CD4-positive, CD25-positive, alpha-beta regulatory T cell (primary cell): ENCODE data around the gene MKKS. TPM values are rescaled to one million over a fixed set of nuclear protein-coding genes. Genes with fewer than 3 reads are reported as not detected.
"Not testable (repeated sequence)": the region's sequence is repeated elsewhere in the genome, so short reads cannot be mapped to it uniquely, and the experiment has no call there.

Experiments
- ATAC-seq, 2 donors: fragments of 150-1000 bp; cut with Tn5 transposase; one replicate each; pipeline ENCODE4 v1.10.0; 2021; ENCODE audit warnings: low read depth in 2 of 2, moderate number of reproducible peaks in 2 of 2, moderate library complexity in 1 of 2
- DNase-seq, 3 donors: peaks; one replicate each; pipeline versions ENCODE4 v3.0.0 to v3.0.0-alpha.2; 2012 to 2022; ENCODE audit warnings: mixed read lengths in 1 of 3
- H3K27ac ChIP-seq: one replicate; pipeline ENCODE4 v1.7.0; 2013; ENCODE audit warnings: mild to moderate bottlenecking, low read length; ENCODE audit not compliant: insufficient read depth, poor library complexity, severe bottlenecking
- H3K27me3 ChIP-seq: one replicate; pipeline ENCODE4 v1.7.0; 2013; ENCODE audit warnings: low read length; ENCODE audit not compliant: control insufficient read depth, insufficient read depth
- H3K36me3 ChIP-seq: one replicate; pipeline ENCODE4 v1.7.0; 2013; ENCODE audit warnings: mild to moderate bottlenecking, low read length, moderate library complexity; ENCODE audit not compliant: control insufficient read depth, insufficient read depth
- H3K4me1 ChIP-seq: 2 replicates; pipeline ENCODE4 v1.7.0; 2013; ENCODE audit warnings: mild to moderate bottlenecking, low read length; ENCODE audit not compliant: insufficient read depth, control insufficient read depth, poor library complexity, severe bottlenecking
- H3K4me3 ChIP-seq: one replicate; pipeline ENCODE4 v1.7.0; 2013; ENCODE audit warnings: low read depth, mild to moderate bottlenecking, low read length, moderate library complexity
- H3K9me3 ChIP-seq, 2 experiments: 1 replicate in 1 of 2; 2 replicates in 1 of 2; pipeline ENCODE4 v1.7.0; 2013; ENCODE audit warnings: low read length in 2 of 2, mild to moderate bottlenecking in 1 of 2, moderate library complexity in 1 of 2; ENCODE audit not compliant: control insufficient read depth in 2 of 2
- H3K27ac Mint-ChIP-seq, 3 donors: one replicate each; pipeline ENCODE4 v1.8.0; 2020 to 2022; ENCODE audit warnings: mild to moderate bottlenecking in 3 of 3, mixed read lengths in 3 of 3, moderate library complexity in 2 of 3
- H3K27me3 Mint-ChIP-seq: one replicate; pipeline ENCODE4 v1.8.0; 2022; ENCODE audit warnings: mild to moderate bottlenecking, mixed read lengths
- H3K36me3 Mint-ChIP-seq: one replicate; pipeline ENCODE4 v1.8.0; 2020; ENCODE audit warnings: mixed read lengths
- H3K4me1 Mint-ChIP-seq, 4 donors: one replicate each; pipeline ENCODE4 v1.8.0; 2020 to 2022; ENCODE audit warnings: mixed read lengths in 4 of 4, mild to moderate bottlenecking in 1 of 4
- H3K4me3 Mint-ChIP-seq, 4 donors: one replicate each; pipeline ENCODE4 v1.8.0; 2020 to 2022; ENCODE audit warnings: mild to moderate bottlenecking in 4 of 4, mixed read lengths in 4 of 4, moderate library complexity in 3 of 4
- H3K9me3 Mint-ChIP-seq, 7 donors: one replicate each; pipeline ENCODE4 v1.8.0; 2020 to 2022; ENCODE audit warnings: mixed read lengths in 7 of 7, mild to moderate bottlenecking in 3 of 7, moderate library complexity in 2 of 7
- polyA plus RNA-seq, 4 donors: library from polyadenylated mRNA; unstranded; fragments of 300-500 nt; fragmentation: Illumina TruSeq; gene quantifications; one replicate each; pipeline ENCODE4 v1.2.3, GENCODE V29; 2021
- total RNA-seq: library from RNA; stranded (reverse); gene quantifications from one replicate; pipeline ENCODE4 v1.2.3, GENCODE V29; 2022

The MKKS gene
- total and polyA plus RNA-seq, 5 donors from 2014 or later: 5.0 to 37.2 (median 31.1) TPM

DNA sequence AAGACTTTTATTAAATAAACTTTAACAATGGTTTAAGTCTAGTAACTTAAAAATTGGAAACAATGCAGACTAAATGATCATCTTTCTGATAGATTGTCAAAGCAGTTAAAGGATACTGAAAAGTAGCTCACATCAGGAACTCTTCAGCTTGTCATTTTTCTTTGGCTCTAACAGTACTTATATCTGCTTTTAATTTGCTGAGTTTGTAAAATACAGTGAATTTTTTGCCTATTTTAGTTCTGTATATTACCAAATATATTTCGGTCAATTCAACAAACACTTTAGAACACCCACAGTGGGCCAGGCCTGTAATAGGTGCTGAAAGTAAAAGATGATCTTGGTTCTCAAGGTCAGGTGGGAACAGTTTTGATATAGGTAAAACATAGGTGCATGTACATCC is 22.3 kb downstream of the MKKS start:
- no peaks in the 10 kb centered on the region for H3K27me3 Mint-ChIP-seq
- Histone ChIP-seq H3K27me3 (no peaks in the 10 kb centered on the region), H3K4me3 (no peak overlapping the region), H3K4me1 (no peaks in the 10 kb centered on the region), H3K36me3 (peaks cover 28% of the 10 kb centered on the region), H3K27ac (no peak overlapping the region), H3K9me3 (no peaks in the 10 kb centered on the region)
- peaks cover 24% of the 10 kb centered on the region for H3K36me3 Mint-ChIP-seq
- DNase-seq: no peak
- no peaks in the 10 kb centered on the region for H3K9me3 Mint-ChIP-seq
- no peak for ATAC-seq
- H3K27ac Mint-ChIP-seq: no peak overlapping the region
- H3K4me3 Mint-ChIP-seq: no peak overlapping the region
- H3K4me1 Mint-ChIP-seq: peaks cover 4 to 12% (median 7%) of the 10 kb centered on the region in 4 donors

DNA sequence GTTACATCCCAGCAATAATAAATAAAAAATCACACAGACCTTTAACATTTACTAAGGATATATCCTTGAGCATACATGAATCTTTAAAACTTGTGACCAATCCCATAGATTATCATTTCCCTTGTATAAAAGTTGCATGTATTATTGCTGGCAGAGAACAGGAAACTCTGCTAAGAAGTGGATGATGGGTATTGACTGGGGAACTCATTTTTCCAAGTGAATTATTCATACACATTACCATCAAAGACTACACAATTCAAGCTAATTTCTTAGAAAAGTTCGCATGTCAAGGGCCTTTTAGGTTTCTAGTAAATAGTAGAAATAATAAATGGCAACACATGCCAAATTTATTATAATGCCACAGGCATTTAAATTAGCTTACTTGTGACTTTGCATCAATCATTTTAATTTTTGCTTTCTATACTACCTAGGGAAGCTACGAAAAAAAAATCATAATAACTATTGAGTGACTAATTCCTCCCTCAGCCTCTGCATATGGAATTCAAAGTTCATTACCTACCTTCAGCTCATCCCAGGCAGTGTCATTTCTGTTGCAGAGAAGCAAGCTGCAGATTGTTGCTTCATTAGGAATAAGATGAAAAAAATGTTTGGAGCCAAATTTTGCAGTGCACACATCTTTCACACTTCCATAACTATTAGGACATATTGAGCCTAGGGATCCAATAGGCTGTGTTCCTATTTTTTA is 25.8 kb downstream of the MKKS start:
- Histone ChIP-seq H3K9me3 (no peaks in the 10 kb centered on the region), H3K4me3 (no peak overlapping the region), H3K27me3 (no peaks in the 10 kb centered on the region), H3K36me3 (peaks cover 43% of the 10 kb centered on the region), H3K27ac (no peak overlapping the region), H3K4me1 (no peaks in the 10 kb centered on the region)
- peaks cover 0 to 6% (median 3%) of the 10 kb centered on the region in 4 donors for H3K4me1 Mint-ChIP-seq
- DNase-seq: no peak
- H3K27ac Mint-ChIP-seq: no peak overlapping the region
- ATAC-seq: no peak
- peaks cover 24% of the 10 kb centered on the region for H3K36me3 Mint-ChIP-seq
- no peak overlapping the region for H3K4me3 Mint-ChIP-seq
- H3K9me3 Mint-ChIP-seq: no peaks in the 10 kb centered on the region
- no peaks in the 10 kb centered on the region for H3K27me3 Mint-ChIP-seq

DNA sequence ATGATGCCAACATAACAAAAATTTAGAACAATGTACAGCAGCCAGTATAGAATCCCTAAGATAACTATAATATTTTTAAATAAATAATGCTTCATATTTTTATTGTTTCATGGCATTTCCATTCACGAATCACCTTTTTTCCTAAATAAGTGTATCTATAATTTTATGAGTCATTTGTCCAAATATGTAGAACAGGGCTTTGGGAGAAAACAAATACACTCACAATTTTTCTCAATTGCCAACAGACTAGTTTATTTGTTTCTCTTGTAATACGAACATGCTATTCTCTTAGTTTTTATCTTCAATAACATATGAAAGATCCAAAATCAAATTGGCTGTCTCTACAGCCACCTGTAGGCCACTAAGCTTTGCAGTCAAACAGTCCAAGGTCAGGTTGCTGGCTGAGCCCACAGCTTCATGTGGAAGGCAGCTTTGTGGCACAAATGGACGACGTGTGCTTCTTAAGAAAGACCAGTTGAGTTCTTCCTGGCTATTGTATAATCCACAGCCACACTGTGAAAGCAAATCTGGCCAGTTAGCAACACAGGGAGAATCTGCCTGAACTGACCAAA is 29.0 kb downstream of the MKKS start:
- H3K4me1 ChIP-seq: no peaks in the 10 kb centered on the region
- DNase-seq (no peak), ATAC-seq (no peak)
- H3K4me3 Mint-ChIP-seq: no peak overlapping the region
- H3K4me1 Mint-ChIP-seq: no peaks in the 10 kb centered on the region
- no peaks in the 10 kb centered on the region for H3K27me3 ChIP-seq
- H3K36me3 ChIP-seq: peaks cover 30% of the 10 kb centered on the region
- H3K27me3 Mint-ChIP-seq: no peaks in the 10 kb centered on the region
- no peak overlapping the region for H3K4me3 ChIP-seq
- no peaks in the 10 kb centered on the region for H3K9me3 Mint-ChIP-seq
- H3K27ac Mint-ChIP-seq: no peak overlapping the region
- H3K9me3 ChIP-seq: no peaks in the 10 kb centered on the region
- H3K27ac ChIP-seq: no peak overlapping the region
- peaks cover 23% of the 10 kb centered on the region for H3K36me3 Mint-ChIP-seq

DNA sequence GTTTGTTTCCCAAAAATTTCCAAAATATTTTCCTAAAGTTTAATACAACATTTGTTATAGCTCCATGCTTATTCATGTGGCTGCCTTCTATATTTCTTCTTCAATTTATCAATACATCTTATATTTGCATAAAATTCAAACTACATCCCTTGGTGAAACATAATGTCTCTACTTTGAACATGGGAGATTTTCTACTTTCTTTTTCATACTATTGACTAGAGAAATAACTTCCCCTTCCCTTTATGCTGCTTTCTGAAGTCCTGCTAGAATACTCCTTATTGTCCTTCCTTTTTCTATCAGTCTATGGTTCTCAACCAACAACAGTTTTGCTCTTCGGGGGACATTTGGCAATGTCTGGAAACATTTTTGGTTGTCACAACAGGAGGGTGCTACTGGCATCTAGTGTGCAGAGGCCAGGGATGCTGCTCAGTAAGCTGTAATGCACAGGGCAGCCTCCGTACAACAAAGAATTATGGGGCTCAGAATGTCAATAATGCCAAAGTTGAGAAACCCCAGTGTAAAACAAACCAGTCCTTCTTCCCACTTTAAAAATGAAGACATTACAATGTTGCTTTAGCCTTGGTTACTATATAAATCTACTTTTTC is 29.9 kb downstream of the MKKS start:
- H3K4me1 Mint-ChIP-seq: no peaks in the 10 kb centered on the region
- H3K4me1 ChIP-seq: no peaks in the 10 kb centered on the region
- no peak overlapping the region for H3K4me3 ChIP-seq
- ATAC-seq: no peak
- H3K36me3 ChIP-seq: peaks cover 30% of the 10 kb centered on the region
- H3K27ac Mint-ChIP-seq: no peak overlapping the region
- no peak overlapping the region for H3K4me3 Mint-ChIP-seq
- no peaks in the 10 kb centered on the region for H3K27me3 ChIP-seq
- no peak for DNase-seq
- no peaks in the 10 kb centered on the region for H3K9me3 ChIP-seq
- H3K36me3 Mint-ChIP-seq: peaks cover 23% of the 10 kb centered on the region
- H3K27ac ChIP-seq: no peak overlapping the region
- H3K9me3 Mint-ChIP-seq: no peaks in the 10 kb centered on the region
- H3K27me3 Mint-ChIP-seq: no peaks in the 10 kb centered on the region

DNA sequence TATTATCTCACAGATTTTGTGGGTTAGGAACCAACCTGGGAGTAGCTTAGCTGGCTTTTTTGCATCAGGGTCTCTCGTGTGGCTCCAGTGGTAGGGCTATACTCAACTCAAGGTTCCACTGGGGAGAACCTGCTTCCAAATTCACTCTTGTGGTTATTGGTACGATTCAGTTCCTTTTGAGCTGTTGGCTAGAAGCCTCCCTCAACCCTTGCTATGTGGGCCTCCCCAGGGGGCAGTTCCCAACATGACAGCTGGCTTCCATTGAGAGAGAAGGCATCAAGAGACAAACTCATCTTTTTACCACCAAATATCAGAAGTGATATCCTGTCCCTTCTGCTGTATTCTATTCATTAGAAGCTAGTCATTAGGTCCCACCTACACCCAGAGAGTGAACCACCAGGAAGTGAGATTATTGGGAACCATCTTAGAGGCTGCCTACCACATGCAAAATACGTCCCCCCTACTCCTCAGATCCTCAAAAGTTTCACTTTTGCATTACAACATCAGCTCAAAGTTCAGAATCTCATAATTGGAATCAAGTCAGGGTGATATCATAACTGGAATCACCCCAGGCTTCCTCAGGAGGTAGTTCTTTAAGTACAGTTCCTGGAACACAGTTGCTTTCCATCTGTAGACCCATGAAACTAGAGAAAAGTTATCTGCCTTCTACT is 30.9 kb downstream of the MKKS start:
- no peaks in the 10 kb centered on the region for H3K4me1 Mint-ChIP-seq
- Histone ChIP-seq H3K27me3 (no peaks in the 10 kb centered on the region), H3K4me3 (no peak overlapping the region), H3K9me3 (no peaks in the 10 kb centered on the region), H3K27ac (no peak overlapping the region), H3K36me3 (peaks cover 28% of the 10 kb centered on the region), H3K4me1 (no peaks in the 10 kb centered on the region)
- H3K27ac Mint-ChIP-seq: no peak overlapping the region
- no peak overlapping the region for H3K4me3 Mint-ChIP-seq
- no peak for DNase-seq
- H3K9me3 Mint-ChIP-seq: no peaks in the 10 kb centered on the region
- ATAC-seq: no peak
- H3K36me3 Mint-ChIP-seq: peaks cover 23% of the 10 kb centered on the region
- no peaks in the 10 kb centered on the region for H3K27me3 Mint-ChIP-seq

DNA sequence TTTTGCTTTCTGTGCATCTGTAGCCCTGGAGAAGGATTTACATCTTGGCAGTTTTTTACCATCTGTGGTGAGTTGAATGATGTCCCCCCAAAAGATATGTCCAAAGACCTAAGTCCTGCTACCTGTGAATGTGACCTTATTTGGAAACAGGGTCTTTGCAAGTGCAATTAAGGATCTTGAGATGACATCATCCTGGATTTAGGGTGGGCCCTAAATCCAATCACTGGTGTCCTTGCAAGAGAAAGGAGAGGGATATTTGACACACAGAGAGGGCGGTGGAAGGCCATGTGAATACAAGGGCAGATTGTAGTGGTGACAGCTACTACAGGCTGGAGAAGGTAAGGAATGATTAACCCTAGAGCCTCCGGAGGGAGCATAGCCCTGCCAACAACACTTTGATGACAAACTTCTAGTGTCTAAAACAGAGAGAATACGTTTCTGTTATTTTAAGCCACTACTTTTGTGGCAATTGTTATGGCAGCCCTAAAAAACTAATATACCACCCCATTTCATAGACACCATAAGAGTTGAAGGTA is 35.1 kb downstream of the MKKS start:
- no peaks in the 10 kb centered on the region for H3K4me1 ChIP-seq
- DNase-seq: no peak
- no peaks in the 10 kb centered on the region for H3K36me3 ChIP-seq
- no peaks in the 10 kb centered on the region for H3K27me3 ChIP-seq
- Mint-ChIP-seq H3K36me3 (peaks cover 10% of the 10 kb centered on the region), H3K9me3 (no peaks in the 10 kb centered on the region), H3K27ac (no peak overlapping the region), H3K4me3 (no peak overlapping the region), H3K27me3 (no peaks in the 10 kb centered on the region), H3K4me1 (no peaks in the 10 kb centered on the region)
- no peaks in the 10 kb centered on the region for H3K9me3 ChIP-seq
- no peak for ATAC-seq
- no peak overlapping the region for H3K27ac ChIP-seq
- no peak overlapping the region for H3K4me3 ChIP-seq

DNA sequence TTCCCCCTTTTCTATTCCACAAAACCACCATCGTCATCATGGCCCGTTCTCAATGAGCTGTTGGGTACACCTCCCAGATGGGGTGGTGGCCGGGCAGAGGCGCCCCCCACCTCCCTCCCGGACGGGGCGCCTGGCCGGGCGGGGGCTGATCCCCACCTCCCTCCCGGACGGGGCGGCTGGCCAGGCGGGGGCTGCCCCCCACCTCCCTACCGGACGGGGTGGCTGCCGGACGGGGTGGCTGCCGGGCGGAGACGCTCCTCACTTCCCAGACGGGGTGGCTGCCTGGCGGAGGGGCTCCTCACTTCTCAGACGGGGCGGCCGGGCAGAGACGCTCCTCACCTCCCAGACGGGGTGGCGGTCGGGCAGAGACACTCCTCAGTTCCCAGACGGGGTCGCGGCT is 39.3 kb downstream of the MKKS start:
- not testable (repeated sequence) for ATAC-seq, H3K27ac Mint-ChIP-seq, H3K36me3 Mint-ChIP-seq, H3K4me3 ChIP-seq, H3K9me3 ChIP-seq, H3K36me3 ChIP-seq, H3K9me3 Mint-ChIP-seq, H3K27me3 ChIP-seq, DNase-seq, H3K4me1 Mint-ChIP-seq, H3K27ac ChIP-seq, H3K4me1 ChIP-seq, H3K4me3 Mint-ChIP-seq
- H3K27me3 Mint-ChIP-seq: peaks cover 11% of the 10 kb centered on the region
